SK-N-MC (cell line): ENCODE results near the gene CCM2.

ENCODE experiments used
- DNase-seq: peaks from one replicate; pipeline ENCODE4 v3.0.0-alpha.2; 2011; ENCODE audit warnings: low read depth, low spot score
- H3K27ac ChIP-seq: fragments of 200-600 bp; sonication (generic); 2 replicates; pipeline ENCODE4 v1.5.1; 2016; ENCODE audit warnings: mixed run types
- H3K36me3 ChIP-seq: fragments of 200-600 bp; sonication (generic); 2 replicates; pipeline ENCODE4 v1.6.1; 2017; ENCODE audit warnings: antibody characterized with exemption, low read length, mixed read lengths; ENCODE audit not compliant: insufficient read depth
- H3K4me3 ChIP-seq: fragments of 200-600 bp; sonication (generic); 2 replicates; pipeline ENCODE4 v1.5.1; 2016
- H3K9ac ChIP-seq: fragments of 200-600 bp; sonication (generic); 2 replicates; pipeline ENCODE4 v1.8.0; 2017; ENCODE audit warnings: mixed run types, mixed read lengths; ENCODE audit not compliant: insufficient read length
- H3K9me3 ChIP-seq: fragments of 200-600 bp; sonication (generic); 2 replicates; pipeline ENCODE4 v1.6.1; 2017; ENCODE audit warnings: low read depth, mild to moderate bottlenecking, antibody characterized with exemption, low read length, moderate library complexity, mixed read lengths
- EZH2 ChIP-seq: fragments of 200-600 bp; sonication (generic); IDR thresholded peaks from one replicate; pipeline ENCODE4 v1.6.1; 2017; ENCODE audit warnings: antibody characterized with exemption
- FOXP2 ChIP-seq: optimal IDR thresholded peaks from 2 replicates; pipeline ENCODE3; 2011; ENCODE audit warnings: mild to moderate bottlenecking, moderate library complexity; ENCODE audit not compliant: insufficient read depth; ENCODE audit errors: extremely low read length, control extremely low read depth
- POLR2AphosphoS5 ChIP-seq: IDR thresholded peaks from 2 replicates; pipeline ENCODE4 v1.6.1; 2012; ENCODE audit warnings: mild to moderate bottlenecking, low read depth, low read length, borderline replicate concordance

The CCM2 gene

DNA sequence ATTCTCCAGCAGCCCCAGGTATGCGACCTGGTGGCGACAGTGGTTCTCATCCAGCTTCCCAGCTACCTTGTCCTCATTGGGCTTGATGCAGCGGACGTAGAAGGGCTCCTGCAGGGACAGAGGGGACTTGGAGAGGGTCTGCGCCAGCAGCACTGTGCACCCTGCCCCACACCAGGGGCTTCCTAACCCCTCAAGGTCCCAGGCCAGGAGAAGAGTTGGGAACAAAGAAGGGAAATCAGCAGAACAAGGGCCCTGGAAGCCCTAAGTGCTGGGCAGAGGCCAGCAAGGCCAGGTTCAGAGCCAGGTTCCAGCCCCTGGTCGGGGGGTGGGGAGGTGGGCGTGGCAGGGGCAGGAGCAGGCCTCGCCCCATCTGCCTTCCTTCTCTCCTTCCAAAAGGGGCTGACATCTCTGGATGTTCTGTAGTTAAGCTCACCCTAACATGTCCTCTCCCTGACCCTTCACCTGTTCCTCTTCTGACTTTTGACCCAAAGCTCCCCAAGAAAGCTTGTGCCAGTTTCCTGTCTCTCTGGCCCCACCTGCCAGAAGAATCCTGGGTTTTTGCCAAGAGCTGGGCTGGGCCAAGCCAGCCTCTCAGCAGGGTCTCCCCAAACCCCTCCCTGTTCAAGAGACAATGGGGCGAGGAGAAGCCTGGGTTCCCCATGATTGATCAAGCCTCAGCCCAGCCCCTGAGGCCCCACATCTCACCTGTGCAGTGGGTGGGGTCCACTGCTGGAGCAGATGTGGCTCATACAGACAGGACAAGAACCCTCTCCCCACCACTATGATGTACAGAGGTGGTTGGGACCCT is 33.1 kb upstream of the CCM2 start:
- Histone ChIP-seq H3K9me3 (no peaks in the 10 kb centered on the region), H3K4me3 (no peak overlapping the region), H3K9ac (no peak overlapping the region), H3K27ac (no peak overlapping the region), H3K36me3 (no peaks in the 10 kb centered on the region)
- DNase-seq, result no peak
- TF ChIP-seq FOXP2, result no peak
- TF ChIP-seq EZH2, result no peak
- TF ChIP-seq POLR2AphosphoS5, result no peak

DNA sequence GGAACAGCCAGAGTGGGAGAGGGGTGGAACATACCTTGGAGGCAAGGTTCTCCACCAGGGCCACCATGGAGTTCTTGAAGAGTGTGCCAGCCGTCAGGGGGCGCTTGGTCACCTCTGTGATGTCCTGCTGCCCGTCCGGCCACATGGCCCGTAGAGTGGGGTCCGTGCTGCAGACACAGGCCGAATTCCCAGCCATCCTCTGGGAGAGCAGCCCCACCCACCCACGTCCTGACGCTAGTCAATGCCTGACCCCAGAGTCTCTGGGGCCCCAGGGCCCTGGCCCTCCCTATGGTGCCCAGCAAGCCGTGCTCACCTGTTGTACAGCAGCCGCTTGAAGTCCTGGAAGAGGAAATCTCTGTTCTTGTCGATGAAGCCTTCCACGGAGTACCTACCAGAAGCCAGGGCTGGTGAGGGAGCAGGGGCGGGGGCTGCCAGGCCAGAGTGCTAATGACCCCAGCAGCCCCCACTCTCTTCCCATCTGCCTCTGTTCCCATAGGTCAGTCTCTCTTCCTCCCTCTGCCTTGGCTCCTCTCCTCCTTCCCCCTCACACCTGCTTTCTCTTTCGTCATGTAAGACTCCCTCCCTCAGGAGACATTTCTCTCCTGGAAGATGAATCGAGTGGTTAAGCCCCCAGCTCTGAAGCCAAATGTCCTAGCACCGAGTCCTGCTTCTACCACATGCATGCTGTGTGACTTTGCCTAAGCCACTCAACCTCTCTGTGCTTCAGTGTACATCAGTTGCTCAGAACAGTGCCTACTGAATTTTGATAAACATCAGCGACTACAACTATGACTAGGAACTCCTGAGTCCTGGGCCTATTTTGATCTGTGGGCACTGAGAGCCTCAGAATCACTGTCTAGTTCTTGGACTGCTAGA is 32.2 kb upstream of the CCM2 start:
- TF ChIP-seq EZH2, result no peak
- no peak for TF ChIP-seq FOXP2
- TF ChIP-seq POLR2AphosphoS5, result no peak
- Histone ChIP-seq H3K36me3 (no peaks in the 10 kb centered on the region), H3K9ac (no peak overlapping the region), H3K9me3 (no peaks in the 10 kb centered on the region), H3K4me3 (no peak overlapping the region), H3K27ac (no peak overlapping the region)
- DNase-seq, result no peak

DNA sequence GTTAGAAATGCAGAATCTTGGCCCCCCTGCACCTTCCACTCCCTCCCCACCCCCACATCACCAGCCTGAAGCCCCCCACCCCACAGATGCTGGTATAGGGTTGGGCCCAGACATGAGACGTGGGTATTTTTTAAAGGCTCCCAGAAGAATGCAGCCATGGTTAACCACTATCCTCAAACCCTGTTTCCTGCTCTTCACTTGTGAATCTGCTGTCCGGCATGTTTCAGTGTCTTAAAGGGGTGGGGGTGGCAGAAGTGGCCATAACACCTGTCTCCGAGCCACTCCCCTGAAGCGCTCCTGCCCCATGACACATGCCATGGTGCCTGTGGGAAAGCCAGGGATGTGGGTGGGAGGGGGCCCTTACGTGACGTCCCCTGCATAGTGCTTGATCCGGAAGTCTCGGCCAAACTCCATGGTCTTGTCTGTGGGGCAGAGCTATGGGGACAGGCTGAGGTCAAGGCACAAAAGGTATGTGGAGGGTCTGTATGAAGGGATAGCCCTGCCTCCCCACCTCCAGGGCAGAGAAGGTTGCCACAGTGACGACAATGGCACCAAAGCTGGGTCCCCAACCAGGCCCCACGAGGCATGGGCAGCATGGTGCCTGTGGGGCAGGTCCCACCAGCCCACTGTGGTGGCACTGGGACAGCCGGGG is 30.8 kb upstream of the CCM2 start:
- TF ChIP-seq FOXP2 (no peak), POLR2AphosphoS5 (no peak), EZH2 (no peak)
- Histone ChIP-seq H3K4me3 (no peak overlapping the region), H3K27ac (no peak overlapping the region), H3K9me3 (no peaks in the 10 kb centered on the region), H3K36me3 (no peaks in the 10 kb centered on the region), H3K9ac (no peak overlapping the region)
- DNase-seq, result no peak

DNA sequence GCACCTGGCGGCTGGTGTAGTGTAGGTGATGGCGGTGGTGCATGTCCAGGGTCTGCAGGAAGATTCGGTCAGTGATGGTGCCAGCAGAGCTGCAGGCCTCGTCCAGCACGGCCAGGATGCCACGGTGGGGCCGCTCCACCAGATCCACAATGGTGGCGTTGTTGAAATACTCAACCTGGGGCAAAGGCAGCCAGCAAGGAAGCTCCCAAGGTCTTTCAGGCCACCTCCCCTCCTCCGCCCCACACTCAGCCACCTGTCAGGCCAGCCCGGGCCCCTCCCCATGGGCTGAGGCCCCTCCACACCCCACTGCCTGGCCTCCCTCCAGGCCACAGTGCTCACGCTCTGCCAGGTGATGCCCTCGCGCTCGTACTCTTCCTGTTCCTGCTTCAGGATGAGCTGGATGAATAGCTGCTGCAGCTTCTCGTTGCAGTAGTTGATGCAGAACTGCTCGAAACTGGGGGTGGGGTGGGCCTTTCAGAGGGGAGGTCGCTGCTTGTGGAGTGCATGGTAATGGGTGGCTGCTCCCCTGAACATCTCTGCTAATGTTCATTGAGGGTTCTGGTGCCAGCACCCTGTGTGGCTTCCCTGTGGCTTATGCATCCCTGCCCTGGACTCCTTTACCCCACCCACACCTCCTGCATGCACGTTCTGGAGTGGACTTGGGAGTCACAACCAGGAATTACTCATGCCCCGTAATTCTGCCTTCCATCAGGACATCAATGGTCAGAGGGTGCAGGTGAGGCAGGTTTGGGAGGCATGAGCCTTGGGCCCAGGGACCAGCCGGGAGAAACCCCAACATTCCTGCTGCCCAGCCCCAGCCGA is 30.1 kb upstream of the CCM2 start:
- TF ChIP-seq EZH2 (no peak), FOXP2 (no peak)
- Histone ChIP-seq H3K9me3 (no peaks in the 10 kb centered on the region), H3K4me3 (no peak overlapping the region), H3K36me3 (no peaks in the 10 kb centered on the region), H3K27ac (no peak overlapping the region), H3K9ac (no peak overlapping the region)
- no peak for DNase-seq

DNA sequence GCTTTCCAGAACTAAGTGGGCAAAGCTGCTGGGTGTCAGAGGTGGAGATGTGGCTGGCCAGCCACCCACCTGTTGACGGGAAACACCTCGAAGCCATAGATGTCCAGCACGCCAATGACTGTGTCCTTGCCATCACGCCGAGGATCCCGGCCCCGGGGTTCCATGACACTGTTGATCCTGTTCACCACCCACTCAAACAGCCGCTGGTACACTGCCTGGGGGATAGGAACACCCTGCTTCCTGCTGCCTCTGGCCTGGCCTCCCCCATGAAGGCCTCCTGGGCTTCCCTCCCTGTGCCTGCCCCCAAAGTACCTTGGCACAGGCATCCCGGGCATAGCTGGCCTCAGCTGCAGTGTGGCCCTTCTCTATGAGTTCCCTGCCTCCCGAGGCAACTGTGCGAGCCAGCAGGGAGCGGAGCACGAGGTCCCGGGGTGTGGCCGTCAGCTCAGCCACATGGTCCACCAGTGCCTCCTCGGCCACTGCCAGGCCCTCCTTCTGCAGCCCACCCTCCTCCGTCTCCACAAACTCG is 29.4 kb upstream of the CCM2 start:
- Histone ChIP-seq H3K4me3 (no peak overlapping the region), H3K27ac (no peak overlapping the region), H3K9me3 (no peaks in the 10 kb centered on the region), H3K36me3 (no peaks in the 10 kb centered on the region), H3K9ac (no peak overlapping the region)
- no peak for DNase-seq
- TF ChIP-seq EZH2 (no peak), FOXP2 (no peak), POLR2AphosphoS5 (no peak)

DNA sequence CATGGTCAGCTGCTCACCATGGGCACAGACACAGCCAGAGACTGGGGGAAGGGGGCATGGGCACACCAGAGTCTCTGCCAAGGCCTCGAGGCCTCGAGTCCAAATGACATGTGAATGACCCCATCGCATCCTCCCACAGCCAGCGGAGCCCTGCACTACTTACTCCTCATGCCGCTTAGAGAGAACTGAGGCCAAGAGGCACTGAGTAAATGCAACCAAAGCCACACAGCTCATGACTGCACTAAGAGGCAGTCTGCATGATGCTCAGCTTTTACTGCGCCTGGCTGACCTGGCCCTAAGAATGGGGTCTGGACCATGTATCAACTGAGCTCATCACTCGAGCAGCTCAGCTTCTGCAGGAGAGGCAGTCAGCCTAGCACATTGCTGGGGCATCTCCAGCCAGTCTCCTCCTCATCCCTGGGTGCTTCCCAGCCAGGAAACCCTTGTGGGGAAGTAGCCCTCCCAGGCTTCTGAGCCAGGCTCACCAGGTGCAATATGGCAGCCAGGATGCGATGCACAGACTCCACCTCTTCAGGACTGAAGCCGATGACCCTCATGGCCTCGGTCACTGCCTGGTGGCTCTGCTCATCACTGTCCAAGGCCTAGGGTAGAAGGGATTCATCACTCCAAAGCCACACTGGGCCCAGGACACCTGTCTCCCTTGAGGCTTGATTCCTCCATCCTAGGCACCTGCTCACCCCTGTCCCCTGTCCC is 28.7 kb upstream of the CCM2 start:
- Histone ChIP-seq H3K27ac (no peak overlapping the region), H3K9me3 (no peaks in the 10 kb centered on the region), H3K4me3 (no peak overlapping the region), H3K9ac (no peak overlapping the region), H3K36me3 (no peaks in the 10 kb centered on the region)
- DNase-seq, result no peak
- TF ChIP-seq EZH2, result no peak
- no peak for TF ChIP-seq FOXP2
- TF ChIP-seq POLR2AphosphoS5, result no peak

DNA sequence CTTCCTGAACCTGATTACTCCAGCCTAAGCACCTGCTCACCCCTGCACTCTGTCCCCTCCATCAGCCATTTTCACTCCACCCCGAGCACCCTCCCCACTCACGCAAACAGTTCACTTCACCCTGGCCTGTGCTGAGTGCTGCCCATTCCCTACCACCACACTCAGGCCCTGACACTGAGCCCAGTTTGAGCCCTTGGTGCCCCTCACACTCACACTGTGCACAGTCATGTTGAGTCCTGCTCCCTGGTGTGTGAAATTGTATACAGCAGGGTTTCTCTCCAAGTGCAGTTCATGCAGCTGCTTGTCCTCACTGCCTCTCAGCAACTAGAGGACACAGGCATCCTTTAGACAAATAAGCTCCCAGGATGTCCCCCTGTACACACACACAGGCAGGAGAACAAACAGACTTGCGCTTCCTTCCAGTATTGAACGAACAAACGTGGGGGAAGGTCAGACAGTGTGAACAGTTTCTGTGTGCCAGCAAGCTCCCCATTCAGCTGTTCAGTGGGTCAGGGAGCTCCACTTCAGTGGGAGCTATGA is 28.0 kb upstream of the CCM2 start:
- DNase-seq, result no peak
- H3K36me3 ChIP-seq, result no peaks in the 10 kb centered on the region
- H3K9ac ChIP-seq, result no peak overlapping the region
- H3K9me3 ChIP-seq, result no peaks in the 10 kb centered on the region
- no peak overlapping the region for H3K27ac ChIP-seq
- TF ChIP-seq FOXP2 (no peak), EZH2 (no peak), POLR2AphosphoS5 (no peak)
- H3K4me3 ChIP-seq, result no peak overlapping the region
